GM12874 (cell line): Measurements from ENCODE around the gene FABP3.

Experiments used
- TF ChIP-seq, protein P1 (sequence below): IDR thresholded peaks from 2 replicates; pipeline ENCODE4 v1.5.1; 2011; ENCODE audit warnings: low read depth, mild to moderate bottlenecking, control low read depth, low read length, moderate library complexity; ENCODE audit not compliant: insufficient read depth

FABP3 gene

GRCh38 chr1:31396633-31397351 is 23.9 kb upstream of the FABP3 start:
- TF ChIP-seq, protein P1, sequence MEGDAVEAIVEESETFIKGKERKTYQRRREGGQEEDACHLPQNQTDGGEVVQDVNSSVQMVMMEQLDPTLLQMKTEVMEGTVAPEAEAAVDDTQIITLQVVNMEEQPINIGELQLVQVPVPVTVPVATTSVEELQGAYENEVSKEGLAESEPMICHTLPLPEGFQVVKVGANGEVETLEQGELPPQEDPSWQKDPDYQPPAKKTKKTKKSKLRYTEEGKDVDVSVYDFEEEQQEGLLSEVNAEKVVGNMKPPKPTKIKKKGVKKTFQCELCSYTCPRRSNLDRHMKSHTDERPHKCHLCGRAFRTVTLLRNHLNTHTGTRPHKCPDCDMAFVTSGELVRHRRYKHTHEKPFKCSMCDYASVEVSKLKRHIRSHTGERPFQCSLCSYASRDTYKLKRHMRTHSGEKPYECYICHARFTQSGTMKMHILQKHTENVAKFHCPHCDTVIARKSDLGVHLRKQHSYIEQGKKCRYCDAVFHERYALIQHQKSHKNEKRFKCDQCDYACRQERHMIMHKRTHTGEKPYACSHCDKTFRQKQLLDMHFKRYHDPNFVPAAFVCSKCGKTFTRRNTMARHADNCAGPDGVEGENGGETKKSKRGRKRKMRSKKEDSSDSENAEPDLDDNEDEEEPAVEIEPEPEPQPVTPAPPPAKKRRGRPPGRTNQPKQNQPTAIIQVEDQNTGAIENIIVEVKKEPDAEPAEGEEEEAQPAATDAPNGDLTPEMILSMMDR: peak; percentile 45; the same call in 1 of the 2 replicates

DNA sequence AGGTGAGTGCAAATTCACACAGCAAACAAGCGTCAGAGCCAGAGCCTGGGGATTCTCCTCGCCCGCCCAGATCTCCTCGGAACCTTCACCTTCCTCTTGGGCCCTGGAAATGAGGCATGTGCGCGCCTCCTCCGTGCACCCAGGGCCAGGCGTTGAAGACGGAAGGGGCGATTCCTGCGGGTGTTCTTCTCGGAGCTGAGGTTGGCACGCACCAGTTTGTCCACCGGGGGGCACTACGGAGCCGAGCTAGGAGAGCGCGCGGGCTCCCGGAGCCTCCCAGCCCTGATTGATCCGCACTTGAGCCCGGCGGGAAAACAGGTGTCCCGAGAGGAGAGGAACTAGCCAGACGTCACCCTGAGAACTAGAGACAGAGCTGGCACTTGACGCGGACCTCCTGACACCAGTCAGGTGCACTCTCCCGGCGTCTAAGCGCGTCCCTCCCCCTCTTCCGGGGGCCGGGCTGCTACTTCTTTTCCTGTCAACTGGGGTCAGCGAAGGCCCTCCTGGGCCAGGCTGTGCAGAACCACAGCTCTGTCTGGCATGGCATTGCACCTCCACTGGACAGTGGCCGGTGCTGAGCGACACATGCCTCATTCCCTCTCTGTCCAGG is 21.8 kb upstream of the FABP3 start:
- TF ChIP-seq, protein P1: peak; percentile 91

DNA sequence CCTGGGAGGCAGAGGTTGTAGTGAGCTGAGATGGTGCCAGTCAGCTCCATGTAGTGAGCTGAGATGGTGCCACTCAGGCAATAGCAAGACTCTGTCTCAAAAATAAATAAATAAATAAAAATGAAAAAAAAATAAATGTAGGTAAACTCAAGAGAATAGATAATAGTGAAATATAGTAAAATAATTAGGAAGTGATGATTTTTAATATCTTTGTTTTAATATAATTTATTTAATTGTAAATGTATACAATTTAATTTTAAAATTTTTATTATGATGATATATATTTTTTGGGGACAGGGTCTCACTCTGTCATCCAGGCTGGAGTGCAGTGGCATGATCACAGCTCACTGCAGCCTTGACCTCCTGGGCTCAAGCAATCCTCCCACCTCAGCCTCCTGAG is 20.6 kb upstream of the FABP3 start:
- TF ChIP-seq, protein P1: no peak

DNA sequence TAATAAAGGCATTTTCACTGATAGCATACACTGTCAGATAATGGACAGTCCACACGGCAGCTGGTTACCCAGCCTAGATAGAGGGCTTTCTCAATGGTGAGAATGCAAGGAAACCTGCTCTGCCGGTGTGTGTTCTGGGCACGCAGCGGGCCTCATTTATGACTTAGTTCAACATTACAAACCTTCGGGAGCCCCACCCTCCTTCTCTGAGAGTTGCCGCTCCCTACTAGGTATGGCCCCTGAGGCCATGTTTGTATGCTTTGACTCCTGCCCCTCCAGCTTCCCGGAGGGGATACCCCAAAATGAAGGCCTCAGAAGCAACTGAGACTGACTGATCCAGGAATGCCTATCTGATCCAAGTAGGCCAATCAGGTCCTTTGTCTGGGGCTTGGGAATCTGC is 17.2 kb upstream of the FABP3 start:
- TF ChIP-seq, protein P1: no peak

GRCh38 chr1:31389616-31390015 is 16.7 kb upstream of the FABP3 start:
- TF ChIP-seq, protein P1: no peak

- TF ChIP-seq, protein P1: no peak
These were observed 14.7 kb upstream of the FABP3 start for GRCh38 chr1:31387612-31388011.

DNA sequence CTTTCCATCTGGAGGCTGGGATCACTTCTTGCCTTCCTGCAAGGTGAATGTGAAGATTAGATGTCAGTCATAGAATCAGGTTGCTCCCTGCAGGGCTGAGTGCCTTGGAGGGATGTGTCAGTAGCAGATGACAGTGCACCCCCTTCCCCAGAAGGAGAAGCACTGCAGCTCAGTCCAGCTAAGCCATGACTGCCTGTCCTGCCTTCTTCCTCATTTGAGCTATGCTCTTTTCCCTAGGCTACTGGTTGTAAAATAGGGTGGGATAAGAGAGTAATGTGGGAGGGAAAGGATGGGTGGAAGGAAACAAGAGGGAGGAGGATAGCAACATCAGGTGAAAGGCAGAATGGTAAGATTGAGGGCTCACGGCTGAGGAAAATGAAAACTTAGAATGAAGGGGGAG is 11.1 kb upstream of the FABP3 start:
- TF ChIP-seq, protein P1: no peak
